GM08714 (cell line): ENCODE results near the gene BCAT1.

Experiments used
- H3K4me3 ChIP-seq: fragments of 200-500 bp; sonication (Bioruptor generic); 2 replicates; pipeline ENCODE4 v1.5.1; 2014; ENCODE audit warnings: mild to moderate bottlenecking, low read length, inconsistent platforms
- ZNF274 ChIP-seq: IDR thresholded peaks from 2 replicates; pipeline ENCODE4 v1.6.1; 2012; ENCODE audit warnings: mild to moderate bottlenecking, low read depth, low read length

BCAT1 gene

DNA sequence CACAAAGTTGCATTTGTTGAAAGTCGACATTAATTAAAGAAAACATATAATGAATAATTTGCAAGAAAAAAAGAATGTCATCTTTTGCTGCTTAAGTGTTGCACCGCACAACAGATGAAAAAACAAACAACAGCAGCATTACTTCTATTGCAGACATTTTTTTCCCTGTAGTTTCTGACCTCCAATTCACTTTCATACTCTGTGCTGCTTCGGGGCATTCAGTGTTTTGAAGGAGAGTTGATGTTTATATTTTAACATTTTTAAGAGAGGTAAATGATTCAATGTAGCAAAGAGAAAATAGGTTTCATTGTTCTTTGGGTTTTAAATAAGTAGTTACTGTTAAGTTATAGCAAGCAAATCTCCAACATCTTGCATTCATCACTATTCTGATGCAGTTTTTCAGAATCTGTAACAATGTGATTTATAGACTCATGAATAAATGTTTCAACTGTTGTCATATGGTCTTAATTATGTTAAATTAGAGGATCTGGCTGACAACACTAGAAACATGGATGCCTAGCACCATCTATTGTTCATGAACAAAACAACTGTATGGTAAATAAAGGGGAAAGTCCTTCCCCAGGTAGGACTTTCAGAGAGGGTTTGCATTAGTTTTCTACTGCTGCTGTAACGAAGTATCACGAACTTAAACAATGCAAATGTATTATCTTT, 168.1 kb downstream of the BCAT1 start:
- no peak overlapping the region for H3K4me3 ChIP-seq
- TF ChIP-seq ZNF274 = no peak

DNA sequence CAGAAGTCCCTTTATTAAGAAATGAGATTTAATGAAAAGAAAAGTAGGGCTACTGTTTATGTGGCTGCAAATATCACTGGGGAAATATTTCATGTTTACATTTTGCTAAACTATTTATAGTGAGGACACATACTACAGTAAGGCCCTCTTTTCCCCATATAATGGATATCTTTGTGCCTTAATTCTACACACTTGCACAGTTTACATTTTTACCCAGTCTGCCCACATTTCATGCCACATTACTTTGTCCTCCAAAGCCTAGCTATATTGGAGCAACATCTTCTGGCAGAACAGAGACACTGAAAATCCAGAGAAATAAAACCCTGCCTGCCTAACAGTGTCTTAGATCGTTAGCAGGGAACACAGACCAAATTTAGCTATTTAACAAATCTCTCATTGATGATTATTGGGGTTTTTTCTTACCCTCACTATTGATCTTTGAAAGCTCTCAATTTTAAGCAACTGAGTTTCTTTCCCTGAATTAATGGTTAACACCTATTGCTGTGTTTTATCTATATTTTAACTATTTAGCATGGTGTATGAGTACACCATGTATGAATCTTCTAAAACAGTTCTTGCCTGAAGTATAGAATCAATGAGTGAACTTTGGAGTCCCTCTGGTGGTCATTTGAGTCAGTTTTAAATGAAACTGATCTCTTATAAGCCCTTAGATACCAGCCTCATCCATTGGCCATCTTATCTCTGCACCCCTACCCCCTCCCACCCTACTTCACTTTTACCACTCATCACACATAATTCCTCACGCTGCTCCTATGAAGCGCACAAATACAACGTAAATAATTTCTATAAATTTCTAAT, 170.2 kb downstream of the BCAT1 start:
- no peak overlapping the region for H3K4me3 ChIP-seq
- TF ChIP-seq ZNF274 = no peak

DNA sequence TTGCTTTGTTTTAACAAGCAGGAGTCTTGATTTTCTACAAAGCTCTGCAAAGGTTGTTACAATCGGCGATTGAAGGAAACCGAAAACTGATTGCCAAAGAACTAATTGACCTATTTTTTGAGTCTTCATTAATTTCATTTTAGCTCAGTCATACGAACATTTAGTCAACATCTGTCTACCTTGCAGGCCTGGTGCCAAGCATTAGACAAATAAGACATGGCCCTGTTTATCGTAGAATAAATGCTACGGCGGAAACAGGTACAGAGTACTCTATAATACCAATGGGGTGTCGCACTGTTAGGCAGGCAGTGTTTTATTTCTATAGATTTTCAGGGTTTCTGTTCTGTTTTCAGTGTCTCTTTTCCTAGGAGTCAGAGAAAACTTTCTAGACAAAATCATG, 171.5 kb downstream of the BCAT1 start:
- TF ChIP-seq ZNF274 = no peak
- no peak overlapping the region for H3K4me3 ChIP-seq

DNA sequence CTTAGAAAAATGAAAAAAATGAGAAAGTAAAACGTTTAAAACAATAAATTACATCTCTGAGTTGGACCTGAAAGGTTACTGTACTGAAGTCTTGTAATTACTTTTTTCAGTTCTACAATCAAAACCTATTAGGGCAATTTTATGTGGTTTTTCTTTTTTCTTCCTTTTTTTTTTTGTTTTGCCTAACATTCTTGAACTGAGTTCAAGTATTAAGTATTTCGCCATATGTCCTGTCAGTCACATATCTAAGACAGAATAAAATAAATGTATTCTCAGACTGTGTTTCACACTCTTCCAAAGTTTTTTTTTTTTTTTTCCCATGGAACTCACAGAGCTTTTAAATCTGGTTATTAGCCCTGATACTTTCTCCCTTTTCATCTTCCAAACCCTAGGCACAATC, 172.0 kb downstream of the BCAT1 start:
- TF ChIP-seq ZNF274 = no peak
- no peak overlapping the region for H3K4me3 ChIP-seq

DNA sequence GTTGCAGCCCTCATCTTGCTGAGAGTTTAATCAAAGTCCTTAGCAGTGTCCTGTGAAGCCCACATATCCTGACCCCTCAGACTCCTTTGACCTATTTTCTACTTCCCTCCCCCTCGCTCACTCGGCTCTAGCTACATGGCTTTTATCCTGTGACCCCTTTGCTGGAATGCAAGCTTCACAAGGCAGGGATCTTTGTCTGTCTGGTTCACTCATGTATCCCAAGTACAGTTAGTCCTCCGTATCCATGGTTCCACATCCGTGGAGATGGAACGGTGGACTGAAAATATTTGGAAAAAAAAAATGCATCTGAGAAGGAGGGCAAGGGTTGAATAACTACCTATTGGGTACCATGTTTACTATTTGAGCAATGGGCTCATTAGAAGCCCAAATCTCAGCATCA, 173.8 kb downstream of the BCAT1 start:
- no peak overlapping the region for H3K4me3 ChIP-seq
- no peak for TF ChIP-seq ZNF274

DNA sequence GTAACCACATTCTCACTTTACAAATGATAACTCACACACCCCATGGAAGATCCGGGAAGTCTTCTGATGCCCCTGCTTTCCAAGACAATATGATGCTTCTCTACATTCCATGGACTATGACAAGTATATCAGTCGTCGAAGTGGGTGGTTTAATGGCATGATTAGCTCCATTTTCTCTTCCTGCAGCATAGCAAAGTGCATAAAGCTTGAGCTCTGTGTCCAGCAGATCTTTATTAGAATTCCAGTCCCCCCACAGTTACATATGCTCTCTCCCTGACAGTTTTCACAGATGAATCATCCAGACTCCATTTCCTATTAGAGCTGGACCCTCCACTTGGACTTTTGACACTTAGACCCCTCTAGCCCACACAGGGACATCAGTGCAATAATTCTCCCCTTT, 174.9 kb downstream of the BCAT1 start:
- TF ChIP-seq ZNF274 = no peak
- H3K4me3 ChIP-seq = no peak overlapping the region

DNA sequence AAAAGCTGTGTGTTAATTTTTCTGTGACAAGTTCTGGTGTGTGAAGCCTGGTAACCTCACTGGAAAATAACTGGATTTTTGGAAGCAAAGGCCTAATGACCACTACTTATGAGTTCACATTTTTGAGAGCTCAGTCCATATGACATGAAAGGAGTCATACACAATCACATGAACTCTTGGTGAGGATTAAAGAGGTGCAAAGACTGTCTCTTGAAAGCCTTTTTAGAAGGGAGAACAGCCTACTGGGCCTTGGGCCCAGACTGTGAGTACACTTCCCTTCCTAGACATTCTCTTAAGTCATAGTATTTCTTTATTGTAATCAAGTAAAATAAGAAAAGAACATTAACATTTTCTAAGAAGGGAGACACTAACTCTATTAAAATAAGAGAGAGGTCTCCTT, 176.1 kb downstream of the BCAT1 start:
- H3K4me3 ChIP-seq = no peak overlapping the region
- no peak for TF ChIP-seq ZNF274

DNA sequence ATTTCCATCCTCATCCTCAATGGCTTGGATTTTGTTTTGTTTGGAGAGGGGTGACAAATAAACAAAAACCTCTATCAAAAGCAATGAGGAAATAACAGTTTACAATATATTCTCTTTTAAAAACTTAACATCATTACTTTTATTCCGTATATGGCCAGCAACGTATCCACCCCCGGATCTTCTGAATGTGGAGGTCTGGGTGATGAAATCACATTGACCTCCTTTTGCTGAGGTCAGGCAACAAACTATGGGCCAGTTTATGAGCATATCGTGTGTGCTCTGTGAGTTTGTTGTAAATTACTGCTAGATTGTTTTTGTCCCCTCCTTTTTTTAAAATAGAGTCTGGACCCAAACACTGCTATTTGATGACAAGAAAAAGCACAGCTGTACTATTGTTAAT, 178.1 kb downstream of the BCAT1 start:
- no peak for TF ChIP-seq ZNF274
- H3K4me3 ChIP-seq = no peak overlapping the region

DNA sequence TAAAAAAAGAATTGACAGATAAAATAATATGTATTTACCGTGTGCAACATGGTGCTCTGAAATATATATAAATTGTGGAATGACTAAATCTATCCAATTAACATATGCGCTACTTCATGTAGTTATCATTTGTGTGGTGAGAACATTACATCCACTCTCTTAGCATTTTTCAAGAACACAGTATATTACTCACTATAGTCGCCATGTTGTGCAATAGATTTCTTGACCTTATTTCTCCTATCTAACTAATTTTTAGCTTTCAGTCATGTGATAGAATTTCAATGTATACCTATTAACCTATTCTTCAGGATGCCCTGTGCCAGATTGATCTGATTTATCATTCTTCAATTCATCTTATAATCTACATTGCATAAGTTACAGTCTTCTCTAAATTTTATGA, 178.6 kb downstream of the BCAT1 start:
- H3K4me3 ChIP-seq = no peak overlapping the region
- no peak for TF ChIP-seq ZNF274

DNA sequence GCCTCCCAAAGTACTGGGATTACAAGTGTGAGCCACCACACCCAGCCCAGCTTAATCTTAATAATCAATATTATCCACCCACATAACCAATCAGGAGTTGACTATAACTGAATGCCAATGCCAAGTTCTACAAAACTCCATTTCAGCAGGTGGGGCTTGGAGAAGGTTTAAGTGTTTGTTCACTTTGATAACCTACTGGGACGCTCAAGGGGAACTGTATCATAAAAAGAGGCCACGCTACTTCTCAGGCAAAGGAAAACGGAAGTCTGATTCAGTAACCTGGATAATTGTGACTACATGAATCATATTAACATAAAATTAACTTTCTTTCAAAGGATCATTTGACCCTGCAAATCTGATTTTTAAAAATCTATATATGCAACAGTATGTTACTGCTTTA, 179.2 kb downstream of the BCAT1 start:
- no peak overlapping the region for H3K4me3 ChIP-seq
- TF ChIP-seq ZNF274 = no peak

DNA sequence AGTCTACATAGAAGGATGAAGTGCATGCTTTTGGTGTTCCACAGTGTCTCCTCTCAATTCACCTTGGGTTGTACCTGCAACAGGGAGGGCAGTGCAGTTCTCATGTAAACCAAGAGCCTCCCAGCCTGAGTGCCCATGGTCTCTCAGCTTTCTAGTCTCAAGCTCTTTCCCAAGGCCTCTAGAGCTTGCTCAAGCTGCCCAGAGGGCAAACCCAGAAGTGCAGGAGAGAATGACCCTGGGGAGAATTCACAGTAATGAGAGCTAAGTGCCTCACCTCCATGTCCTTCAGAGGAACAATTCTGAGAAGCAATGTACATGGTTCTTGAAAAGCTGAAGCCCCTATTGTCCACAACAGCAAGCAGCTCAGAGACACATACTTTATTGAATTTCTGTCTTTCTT, 180.5 kb downstream of the BCAT1 start:
- no peak overlapping the region for H3K4me3 ChIP-seq
- TF ChIP-seq ZNF274 = no peak

DNA sequence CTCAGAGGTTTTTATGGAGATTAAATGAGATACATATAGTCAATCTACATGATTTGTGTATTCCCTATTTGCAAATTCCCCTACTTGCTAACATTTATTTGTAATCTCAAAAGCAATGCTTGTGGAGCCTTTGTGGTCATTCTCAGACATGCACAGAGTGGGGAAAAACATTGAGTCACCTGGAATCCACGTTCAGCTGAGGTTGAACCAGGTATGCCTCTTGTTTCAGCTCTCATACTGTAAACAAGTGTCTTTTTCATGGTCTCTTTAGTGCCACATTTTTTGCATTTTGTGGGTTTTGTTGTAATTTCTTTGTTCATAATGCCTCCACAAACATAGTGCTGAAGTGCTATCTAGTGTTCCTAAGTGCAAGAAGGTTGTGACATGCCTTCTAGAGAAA, 181.9 kb downstream of the BCAT1 start:
- no peak for TF ChIP-seq ZNF274
- H3K4me3 ChIP-seq = no peak overlapping the region

DNA sequence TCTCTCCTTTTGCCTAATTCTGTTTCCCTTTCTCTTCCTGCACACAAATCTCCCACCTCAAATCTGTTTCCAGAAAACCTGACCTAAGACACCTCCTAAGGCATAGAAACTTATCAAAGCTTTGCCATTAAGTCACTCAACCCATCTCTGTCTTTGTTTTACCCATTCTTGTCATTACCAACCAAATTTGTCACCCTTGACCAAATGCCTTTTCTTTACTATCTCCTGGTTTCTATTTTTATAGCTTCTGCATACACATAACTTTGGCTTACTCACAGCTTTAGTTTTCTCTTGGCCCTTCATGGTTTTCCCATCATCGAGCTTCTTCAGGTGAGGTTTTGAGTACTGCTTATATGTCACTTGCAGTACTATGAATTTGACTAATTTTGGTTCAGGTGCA, 184.2 kb downstream of the BCAT1 start:
- no peak for TF ChIP-seq ZNF274
- H3K4me3 ChIP-seq = no peak overlapping the region

DNA sequence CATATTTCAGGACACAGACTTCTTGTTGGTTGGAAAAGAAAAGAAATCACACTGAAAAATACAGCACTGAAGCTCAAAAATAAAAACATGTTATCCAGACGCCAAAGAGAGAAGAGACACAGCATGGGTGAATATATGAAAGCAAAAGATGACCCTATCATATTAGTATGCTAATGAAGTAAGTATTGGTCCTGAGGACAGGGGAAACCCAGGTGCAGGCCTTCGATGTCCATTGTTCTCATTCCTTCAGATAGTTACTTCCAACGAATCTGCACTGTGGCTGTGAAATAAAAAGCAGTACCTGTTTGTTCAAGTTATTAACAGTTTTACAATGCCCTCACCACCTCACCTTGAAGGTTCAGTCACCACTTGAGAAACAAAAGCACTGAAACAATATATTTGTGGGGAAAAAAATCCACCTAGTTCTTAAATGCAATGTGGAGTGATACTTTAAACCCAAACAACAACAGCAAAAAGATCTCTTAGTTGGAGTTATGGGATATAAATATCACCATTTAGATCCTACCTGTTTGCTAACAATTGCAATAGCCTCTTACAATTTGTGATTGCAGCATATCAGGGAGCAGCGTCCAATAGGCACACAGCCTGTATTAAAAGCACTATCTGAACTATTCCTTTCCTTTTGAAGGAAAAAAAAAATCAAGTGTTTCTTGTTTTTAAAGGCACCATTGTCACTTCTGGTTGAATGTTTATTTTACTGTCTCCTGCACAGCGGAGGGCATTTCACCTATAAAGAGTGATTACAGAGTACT, 188.1 kb downstream of the BCAT1 start:
- H3K4me3 ChIP-seq = no peak overlapping the region
- TF ChIP-seq ZNF274 = no peak

DNA sequence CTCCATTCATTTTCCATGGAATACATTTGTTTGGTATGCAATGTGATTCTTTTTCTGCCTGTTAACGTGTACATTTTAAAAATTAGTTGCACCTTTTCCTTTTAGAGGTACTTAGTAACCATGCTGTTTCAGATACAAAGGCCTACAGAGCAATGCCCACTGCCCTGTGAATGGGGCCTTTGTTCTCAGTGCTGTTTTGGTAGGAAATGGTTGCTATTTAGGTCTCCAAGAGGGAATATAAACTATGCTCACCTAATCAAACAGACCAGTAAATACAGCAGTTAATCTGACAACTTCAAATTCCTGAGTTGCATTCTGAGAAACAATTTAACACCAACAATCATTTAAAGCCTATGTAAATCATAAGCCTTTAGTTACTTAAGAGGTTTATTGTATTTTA, 188.7 kb downstream of the BCAT1 start:
- TF ChIP-seq ZNF274 = no peak
- H3K4me3 ChIP-seq = no peak overlapping the region
